Stimulated activated CD4-positive, alpha-beta T cell treated with anti-CD3 and anti-CD28 coated beads, Interleukin-4, amount 100 ng/mL, for 48 hours (primary cell): ENCODE results near the gene EBF4.
"Not testable (repeated sequence)": the region's sequence is repeated elsewhere in the genome, so short reads cannot be mapped to it uniquely, and the experiment has no call there.

ENCODE experiments used
- DNase-seq, 2 donors: peaks; one replicate each; pipeline ENCODE4 v3.0.0-alpha.2; 2020; ENCODE audit warnings: low read depth in 2 of 2

Gene EBF4

GRCh38 chr20:2757969-2758368 lies 65.4 kb downstream of the EBF4 start:
- DNase-seq, result no peak

DNA sequence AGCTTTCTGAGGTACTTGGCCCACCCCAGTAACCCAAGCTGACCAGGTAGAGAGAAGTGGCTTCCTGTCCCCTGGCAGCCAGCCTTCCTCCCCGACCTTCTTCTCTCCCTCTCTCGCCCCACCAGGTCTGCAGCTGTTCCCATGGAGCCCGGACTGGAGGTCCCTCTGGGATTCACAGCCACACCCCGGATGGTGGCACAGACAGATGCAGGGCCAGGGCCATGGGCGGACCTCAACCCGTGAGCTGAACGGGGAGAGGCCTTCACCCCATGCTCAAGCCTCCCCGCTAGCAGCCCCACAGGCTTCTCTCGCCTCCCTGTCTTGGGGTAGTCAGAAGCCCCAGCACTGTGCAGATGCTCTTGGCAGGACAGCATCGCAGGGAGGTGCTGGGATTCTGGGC lies 66.6 kb downstream of the EBF4 start:
- DNase-seq, result no peak

DNA sequence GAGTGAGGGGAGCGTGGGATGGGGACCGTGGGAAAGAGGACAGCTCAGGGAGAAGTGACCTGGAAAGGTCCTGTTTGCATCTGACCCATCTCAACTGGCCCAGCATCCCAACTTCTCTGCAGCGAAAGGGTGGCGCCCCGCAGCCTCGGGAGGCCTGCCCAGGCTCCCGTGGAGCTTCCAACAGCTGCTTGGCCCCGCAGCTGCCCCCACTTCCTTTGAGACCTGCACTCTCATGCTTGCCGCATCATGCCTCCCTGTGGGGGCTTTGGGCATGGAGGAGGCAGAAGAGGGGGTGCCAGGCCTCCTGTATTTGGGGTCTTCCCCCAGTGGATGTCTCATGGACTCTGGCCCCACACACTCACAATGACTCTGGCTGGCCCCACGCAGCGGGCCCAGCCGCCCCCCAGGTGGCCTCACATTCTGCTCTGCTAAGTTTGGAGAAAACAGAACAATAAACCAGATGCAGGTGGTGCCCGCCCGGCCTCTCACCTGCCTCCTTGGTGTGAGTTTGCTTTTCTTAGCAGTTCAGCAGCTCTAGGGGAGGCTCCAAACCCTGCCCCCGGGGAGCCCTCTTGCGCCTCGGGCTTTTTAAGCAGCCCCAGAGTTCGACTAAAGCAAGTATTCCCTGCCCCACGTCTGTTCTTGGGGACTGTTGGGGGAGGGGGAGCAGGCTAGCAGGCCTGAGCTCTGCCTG lies 67.2 kb downstream of the EBF4 start:
- no peak for DNase-seq

- no peak for DNase-seq
Observed at GRCh38 chr20:2760297-2760951, 67.8 kb downstream of the EBF4 start.

GRCh38 chr20:2760952-2761305 lies 68.3 kb downstream of the EBF4 start:
- no peak for DNase-seq

DNA sequence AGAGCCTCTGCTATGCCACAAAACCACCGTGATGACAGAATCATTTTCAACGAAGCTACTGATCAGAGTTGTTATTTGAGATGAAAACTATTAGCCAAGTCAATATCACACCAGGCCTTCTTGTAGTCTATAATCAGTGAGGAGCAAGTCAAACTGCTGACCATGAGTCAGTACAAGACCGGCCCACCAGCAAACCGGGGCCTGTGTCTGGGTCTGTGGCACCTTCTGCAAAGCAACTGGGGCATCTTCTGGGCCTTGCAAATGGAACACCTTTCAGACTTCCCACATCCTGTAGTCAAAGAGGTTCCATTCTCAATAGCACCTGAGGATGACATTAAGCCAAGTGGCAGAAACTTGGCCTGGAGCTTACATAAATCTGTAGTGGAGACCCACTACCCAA lies 69.3 kb downstream of the EBF4 start:
- no peak for DNase-seq

DNA sequence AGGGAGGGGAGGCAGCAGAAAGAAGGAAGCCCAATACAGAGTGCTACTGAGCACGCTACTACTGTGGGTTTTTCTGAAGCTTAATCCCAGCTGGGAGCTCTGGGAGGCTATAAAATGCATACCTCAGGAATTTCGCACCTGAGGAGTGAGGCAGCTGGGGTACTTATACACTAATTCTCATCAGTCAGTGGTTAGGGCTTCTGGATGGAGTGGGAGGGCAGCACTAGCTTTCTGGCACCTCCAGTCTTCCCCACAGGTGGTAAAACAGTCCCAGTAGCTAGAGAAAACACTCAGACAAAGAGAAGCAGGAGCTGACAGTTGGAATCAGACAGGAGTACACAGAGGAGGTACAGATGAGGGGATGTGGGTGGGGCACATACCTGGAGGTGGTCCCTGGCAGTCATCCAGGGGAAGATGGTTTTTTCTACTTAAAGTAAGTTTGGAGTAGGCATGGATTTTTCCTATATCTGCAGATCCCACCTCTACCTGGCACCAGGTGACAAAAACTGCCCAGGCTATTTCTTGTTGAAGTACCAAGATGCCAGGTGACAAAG lies 70.1 kb downstream of the EBF4 start:
- DNase-seq, result no peak

- no peak for DNase-seq
Observed at GRCh38 chr20:2763186-2763585, 70.6 kb downstream of the EBF4 start.

DNA sequence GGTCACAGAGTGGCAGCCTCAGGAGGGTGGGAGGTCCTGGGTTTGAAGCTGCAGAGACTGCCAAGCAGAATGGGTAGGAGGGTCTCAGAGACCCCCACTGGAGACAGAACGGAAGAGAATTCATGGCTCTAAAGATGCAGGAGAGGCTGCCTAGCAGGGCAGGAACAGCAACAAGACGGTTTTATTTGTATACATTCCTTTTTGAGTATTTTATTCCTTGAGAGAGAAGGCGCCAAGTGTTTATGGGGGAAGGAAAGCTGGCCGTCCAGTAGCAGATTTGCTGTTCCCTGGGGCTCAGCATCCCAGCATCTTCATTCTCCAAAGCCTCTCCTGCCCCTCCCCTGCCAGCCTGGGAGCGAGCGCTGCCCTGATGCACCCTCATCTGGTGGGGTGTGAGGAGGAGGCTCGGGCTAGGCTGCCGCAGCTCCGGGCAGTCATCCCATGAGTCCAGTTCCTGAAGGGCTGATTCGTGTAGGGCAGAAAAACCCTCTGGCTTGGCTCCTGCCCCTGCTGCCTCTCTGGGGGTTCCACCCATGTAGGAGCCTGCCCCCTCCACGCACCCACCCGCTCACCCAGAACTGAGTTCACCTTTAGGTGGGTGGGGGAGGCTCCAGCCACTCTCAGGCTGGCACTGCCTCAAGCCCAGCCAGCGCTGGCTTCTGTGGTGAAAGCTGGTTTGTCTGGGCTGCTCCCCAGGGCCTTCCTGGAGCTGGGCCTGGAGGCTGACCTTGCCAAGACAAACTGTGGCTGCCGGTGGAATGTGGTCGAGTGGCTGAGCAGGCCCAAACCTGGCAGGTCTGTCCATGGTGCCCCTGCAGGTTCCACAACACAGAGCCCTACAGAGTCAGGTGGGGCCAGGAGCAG lies 75.4 kb downstream of the EBF4 start:
- DNase-seq, result no peak

DNA sequence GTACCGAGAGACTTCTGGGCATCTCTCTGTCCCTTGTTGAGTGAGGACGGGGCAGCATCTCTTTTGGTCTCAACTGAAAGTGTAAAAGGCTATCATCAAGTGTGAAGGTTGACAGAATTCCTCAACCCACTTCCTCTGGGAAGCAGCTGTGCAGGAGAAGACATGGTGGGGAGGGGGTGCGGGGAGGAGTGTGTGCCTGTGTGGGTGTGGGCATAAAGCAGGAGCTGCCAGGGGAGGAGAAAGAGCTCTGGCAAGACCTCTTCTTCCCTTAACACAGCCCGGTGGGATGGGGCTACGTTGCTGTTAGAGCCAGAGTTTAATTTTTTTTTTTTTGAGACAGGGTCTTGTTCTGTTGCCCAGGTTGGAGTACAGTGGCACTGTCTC lies 76.0 kb downstream of the EBF4 start:
- DNase-seq, result no peak

DNA sequence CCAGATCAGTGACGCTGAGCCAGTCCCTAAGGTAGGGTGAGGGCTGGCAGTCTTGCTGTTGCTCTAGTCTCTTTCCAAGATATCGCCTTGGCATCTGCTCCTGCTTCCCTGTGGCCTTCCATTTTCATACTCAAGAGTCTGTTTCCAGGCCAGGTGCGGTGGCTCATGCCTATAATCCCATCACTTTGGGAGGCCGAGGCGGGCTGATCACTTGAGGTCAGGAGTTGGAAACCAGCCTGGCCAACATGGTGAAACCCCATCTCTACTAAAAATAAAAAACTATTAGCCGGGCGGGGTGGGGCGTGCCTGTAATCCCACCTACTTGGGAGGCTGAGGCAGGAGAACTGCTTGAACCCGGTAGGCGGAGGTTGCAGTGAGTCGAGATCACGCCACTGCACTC lies 77.5 kb downstream of the EBF4 start:
- not testable (repeated sequence) for DNase-seq

DNA sequence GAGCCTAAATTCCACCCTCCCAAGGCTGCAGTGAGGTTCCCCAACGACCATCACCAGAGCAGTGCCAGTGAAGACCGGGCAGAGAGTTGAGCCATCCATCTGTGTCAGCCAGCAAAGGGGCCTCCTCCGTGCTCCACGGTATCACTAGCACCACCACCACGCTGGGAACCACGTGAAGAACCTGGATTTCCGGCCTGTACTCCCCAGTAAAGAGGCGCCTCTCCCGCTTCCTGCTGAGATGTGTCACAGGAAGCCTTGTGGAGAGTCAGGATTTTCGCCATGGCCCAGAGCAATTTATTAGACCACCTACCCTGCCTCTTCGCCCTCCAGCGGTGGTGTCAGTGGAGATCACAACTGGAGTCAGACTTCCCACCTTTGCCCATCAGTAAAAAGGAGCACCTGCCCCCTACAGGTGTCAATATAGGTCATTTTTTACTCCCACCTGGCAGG lies 79.1 kb downstream of the EBF4 start:
- no peak for DNase-seq

GRCh38 chr20:2773812-2774211 lies 81.2 kb downstream of the EBF4 start:
- no peak for DNase-seq

GRCh38 chr20:2775139-2775538 lies 82.6 kb downstream of the EBF4 start:
- DNase-seq, result no peak

- no peak for DNase-seq
Observed at GRCh38 chr20:2778602-2779321, 86.2 kb downstream of the EBF4 start.

GRCh38 chr20:2780948-2781347 lies 88.4 kb downstream of the EBF4 start:
- no peak for DNase-seq

DNA sequence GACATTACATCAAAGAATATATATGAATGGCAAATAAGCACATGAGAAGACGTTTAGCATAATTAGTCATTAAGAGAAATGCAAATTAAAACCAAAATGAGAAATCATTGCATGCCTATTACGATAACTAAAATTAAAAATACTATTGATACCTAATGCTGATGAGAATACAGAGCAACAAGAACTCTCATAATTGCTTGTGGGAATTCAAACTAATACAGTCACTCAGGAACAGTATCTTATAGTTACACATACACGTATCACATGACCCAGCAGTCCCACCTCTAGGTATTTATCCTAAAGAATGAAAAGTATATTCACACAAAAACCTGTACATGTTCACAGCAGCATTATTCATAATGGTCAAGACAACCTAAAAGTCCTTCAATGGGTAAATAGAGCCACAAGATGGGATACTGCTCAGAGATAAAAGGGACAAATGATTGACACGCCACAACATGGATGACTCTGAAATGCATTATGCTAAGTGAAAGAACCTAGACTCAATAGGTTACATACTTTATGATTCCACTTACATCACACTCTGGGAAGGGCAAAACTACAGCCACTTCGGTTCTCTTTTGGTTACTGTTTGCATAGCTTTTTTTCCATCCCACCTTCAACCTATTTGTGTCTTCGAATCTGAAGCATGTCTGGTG lies 91.5 kb downstream of the EBF4 start:
- DNase-seq, result no peak

GRCh38 chr20:2793471-2793870 lies 100.9 kb downstream of the EBF4 start:
- no peak for DNase-seq

- no peak for DNase-seq
Observed at GRCh38 chr20:2794202-2794748, 101.7 kb downstream of the EBF4 start.

DNA sequence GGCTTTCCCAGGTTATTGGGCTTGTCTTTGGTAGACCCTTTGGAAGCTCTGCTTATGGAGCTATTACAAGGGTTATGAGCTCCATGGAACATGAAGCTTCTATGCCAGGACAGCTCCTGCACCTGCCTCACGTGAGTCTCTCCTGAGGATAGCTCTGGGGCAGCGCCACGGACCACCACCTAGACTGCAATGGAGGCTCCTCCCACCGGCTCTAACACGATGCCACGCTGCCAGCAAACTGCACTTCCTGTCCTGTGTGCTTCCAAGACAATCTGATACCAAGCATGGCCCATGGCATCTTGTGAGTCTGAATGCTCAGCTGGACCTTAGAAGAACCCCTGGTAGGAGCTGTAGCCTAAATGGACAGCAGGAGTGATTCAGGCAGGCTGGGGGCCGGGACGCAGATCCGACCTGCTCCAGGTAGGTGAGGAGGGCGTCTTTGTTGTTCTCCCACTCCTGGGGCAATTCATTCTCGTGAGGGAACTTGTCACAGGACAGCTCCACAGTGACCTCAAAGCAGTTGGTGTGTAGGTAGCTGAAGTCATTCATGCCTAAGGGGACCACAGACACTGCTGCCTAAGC lies 102.4 kb downstream of the EBF4 start:
- DNase-seq, result no peak

DNA sequence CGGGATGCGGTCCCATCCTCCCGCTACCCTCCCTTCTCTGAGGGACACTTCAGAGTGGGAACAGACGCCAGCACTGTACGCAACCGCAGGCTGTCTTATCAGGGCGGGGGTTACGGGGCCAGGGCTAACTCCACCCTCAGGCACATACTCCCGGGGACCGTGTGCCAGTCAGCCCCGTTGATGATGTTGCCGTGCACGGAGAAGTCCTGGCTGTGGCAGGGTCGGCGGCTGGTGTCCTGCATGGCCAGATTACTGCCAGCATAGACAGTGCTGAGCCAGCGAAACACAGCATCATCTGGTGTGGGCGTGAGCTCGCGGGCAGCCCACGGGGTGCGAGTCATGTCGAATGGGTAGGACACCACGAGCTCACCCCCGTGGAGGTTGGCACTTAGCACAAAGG lies 102.9 kb downstream of the EBF4 start:
- no peak for DNase-seq
